Neural cell (in vitro differentiated cells): ENCODE measurements around the gene C11orf65. TPM values are rescaled to one million over a fixed set of nuclear protein-coding genes. Genes with fewer than 3 reads are reported as not detected.
"Not testable (repeated sequence)": the region's sequence is repeated elsewhere in the genome, so short reads cannot be mapped to it uniquely, and the experiment has no call there.

Experiments used
- H2AFZ ChIP-seq: fragments of 200-600, 300-800 bp; sonication (generic), shearing (Covaris generic); 2 replicates; pipeline ENCODE4 v1.6.0; 2014; ENCODE audit warnings: low read depth, mild to moderate bottlenecking, antibody characterized with exemption, low read length, moderate library complexity
- H3F3A ChIP-seq: fragments of 200-600 bp; shearing (Covaris generic); 2 replicates; pipeline ENCODE4 v1.6.1; 2016; ENCODE audit warnings: mild to moderate bottlenecking, moderate library complexity, mixed read lengths, antibody characterized with exemption, low read length; ENCODE audit not compliant: insufficient read depth, poor library complexity, severe bottlenecking
- H3K27ac ChIP-seq: fragments of 200-600, 300-800 bp; sonication (generic), shearing (Covaris generic); 2 replicates; pipeline ENCODE4 v1.5.1; 2014; ENCODE audit warnings: mild to moderate bottlenecking, low read length, moderate library complexity
- H3K27me3 ChIP-seq: fragments of 300-800, 200-600 bp; sonication (generic), shearing (Covaris generic); 2 replicates; pipeline ENCODE4 v1.6.0; 2014; ENCODE audit warnings: mild to moderate bottlenecking, low read depth, low read length, moderate library complexity; ENCODE audit not compliant: insufficient read depth
- H3K36me3 ChIP-seq: fragments of 300-800, 200-600 bp; sonication (generic), shearing (Covaris generic); 2 replicates; pipeline ENCODE4 v1.5.1; 2014; ENCODE audit warnings: mild to moderate bottlenecking, antibody characterized with exemption, low read length, moderate library complexity; ENCODE audit not compliant: insufficient read depth
- H3K4me2 ChIP-seq: fragments of 300-800, 200-600 bp; sonication (generic), shearing (Covaris generic); 2 replicates; pipeline ENCODE4 v1.6.0; 2014; ENCODE audit warnings: mild to moderate bottlenecking, low read length
- H3K4me3 ChIP-seq: fragments of 300-800, 200-600 bp; sonication (generic), shearing (Covaris generic); 2 replicates; pipeline ENCODE4 v1.5.1; 2014; ENCODE audit warnings: mild to moderate bottlenecking, low read length, moderate library complexity
- H3K79me2 ChIP-seq: fragments of 200-600 bp; shearing (Covaris generic); replicated peaks from 2 replicates; pipeline ENCODE4 v1.6.0; 2014; ENCODE audit warnings: mild to moderate bottlenecking, low read length, moderate library complexity; ENCODE audit not compliant: insufficient read depth
- H3K9ac ChIP-seq: fragments of 300-800, 200-600 bp; sonication (generic), shearing (Covaris generic); 2 replicates; pipeline ENCODE4 v1.6.1; 2016; ENCODE audit warnings: mild to moderate bottlenecking, low read length, mixed read lengths
- H3K9me2 ChIP-seq: fragments of 200-600 bp; shearing (Covaris generic); 2 replicates; pipeline ENCODE4 v1.6.1; 2016; ENCODE audit warnings: mild to moderate bottlenecking, low read length, mixed read lengths; ENCODE audit not compliant: insufficient read depth
- H3K9me3 ChIP-seq: fragments of 200-600, 300-800 bp; sonication (generic), shearing (Covaris generic); 2 replicates; pipeline ENCODE4 v1.6.1; 2016; ENCODE audit warnings: mild to moderate bottlenecking, mixed run types, low read length, moderate library complexity, mixed read lengths
- H4K20me1 ChIP-seq: fragments of 200-600 bp; shearing (Covaris generic); 2 replicates; pipeline ENCODE4 v1.6.1; 2016; ENCODE audit warnings: mild to moderate bottlenecking, mixed run types; ENCODE audit not compliant: insufficient read depth
- EP300 ChIP-seq: fragments of 450-650 bp; conservative IDR thresholded peaks from 2 replicates; pipeline ENCODE4 v1.6.1; 2014; ENCODE audit warnings: antibody characterized with exemption, mild to moderate bottlenecking, moderate library complexity; ENCODE audit not compliant: poor library complexity, severe bottlenecking
- EZH2 ChIP-seq: fragments of 200-600, 300-800 bp; shearing (Covaris generic), sonication (generic); IDR thresholded peaks from 2 replicates; pipeline ENCODE4 v1.6.1; 2014; ENCODE audit warnings: antibody characterized with exemption, low read length, borderline replicate concordance, mild to moderate bottlenecking; ENCODE audit not compliant: insufficient read depth, poor library complexity, severe bottlenecking
- MXI1 ChIP-seq: fragments of 450-650 bp; conservative IDR thresholded peaks from 2 replicates; pipeline ENCODE4 v1.6.1; 2014; ENCODE audit warnings: antibody characterized with exemption, mild to moderate bottlenecking; ENCODE audit not compliant: poor library complexity, severe bottlenecking
- POLR2AphosphoS5 ChIP-seq: IDR thresholded peaks from 2 replicates; pipeline ENCODE4 v1.6.1; 2012
- RAD21 ChIP-seq: fragments of 450-650 bp; conservative IDR thresholded peaks from 2 replicates; pipeline ENCODE4 v1.6.1; 2014; ENCODE audit warnings: antibody characterized with exemption, mild to moderate bottlenecking, moderate library complexity
- SMC3 ChIP-seq: fragments of 450-650 bp; conservative IDR thresholded peaks from 2 replicates; pipeline ENCODE4 v1.6.1; 2014; ENCODE audit warnings: antibody characterized with exemption, mild to moderate bottlenecking, moderate library complexity; ENCODE audit not compliant: poor library complexity
- TAF1 ChIP-seq: IDR thresholded peaks from 2 replicates; pipeline ENCODE4 v1.6.1; 2012; ENCODE audit warnings: low read depth
- polyA plus RNA-seq: library from polyadenylated mRNA; depleted of rRNA; stranded (reverse); fragments of >200 nt; gene quantifications from 2 replicates; pipeline ENCODE4 v1.2.3, GENCODE V29; 2014
- TF ChIP-seq, protein P1 (sequence below): IDR thresholded peaks from 2 replicates; pipeline ENCODE4 v1.6.1; 2012; ENCODE audit warnings: borderline replicate concordance
- TF ChIP-seq, protein P2 (sequence below): fragments of 450-650 bp; IDR thresholded peaks from 2 replicates; pipeline ENCODE4 v1.5.1; 2014; ENCODE audit warnings: antibody characterized with exemption, mild to moderate bottlenecking, moderate library complexity; ENCODE audit not compliant: poor library complexity, severe bottlenecking

C11orf65 gene
- polyA plus RNA-seq, 1 donor from 2014 or later: 1.1 TPM

DNA sequence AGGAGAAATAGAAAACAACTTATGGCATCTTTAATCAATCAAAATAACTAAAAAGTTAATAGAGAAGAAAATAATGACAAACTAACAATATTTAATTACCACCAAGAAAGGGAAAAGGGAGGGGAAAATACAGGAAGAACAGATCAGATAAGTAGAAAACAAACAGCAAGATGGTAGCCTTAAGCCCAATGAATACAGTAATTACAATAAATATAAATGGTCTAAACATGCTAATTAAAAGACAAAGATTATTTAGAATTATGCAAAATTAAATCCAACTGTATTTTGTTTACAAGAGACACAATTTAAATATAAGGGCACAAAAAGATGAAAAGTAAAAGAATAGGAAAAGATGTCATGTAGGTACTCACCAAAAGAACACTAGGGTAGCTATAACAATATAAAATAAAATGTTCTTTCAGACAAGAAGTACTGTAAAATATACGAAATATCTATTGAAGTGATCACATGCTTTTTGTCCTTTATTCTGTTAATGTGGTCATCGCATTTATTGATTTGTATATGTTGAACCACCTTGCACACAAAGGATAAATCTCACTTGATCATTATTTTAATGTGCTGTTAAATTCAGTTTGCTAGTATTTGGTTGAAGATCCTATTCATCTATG, 14.0 kb downstream of the C11orf65 start:
- no peaks in the 10 kb centered on the region for H3K9me3 ChIP-seq

DNA sequence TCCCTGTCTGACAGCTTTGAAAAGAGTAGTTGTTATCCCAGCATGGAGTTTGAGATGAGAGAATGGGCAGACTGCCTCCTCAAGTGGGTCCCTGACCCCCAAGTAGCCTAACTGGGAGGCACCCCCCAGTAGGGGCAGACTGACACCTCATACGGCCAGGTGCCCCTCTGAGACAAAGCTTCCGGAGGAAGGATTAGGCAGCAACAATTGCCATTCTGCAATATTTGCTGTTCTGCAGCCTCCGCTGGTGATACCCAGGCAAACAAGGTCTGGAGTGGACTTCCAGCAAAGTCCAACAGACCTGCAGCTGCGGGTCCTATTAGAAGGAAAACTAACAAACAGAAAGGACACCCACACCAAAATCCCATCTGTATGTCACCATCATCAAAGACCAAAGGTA, 25.9 kb downstream of the C11orf65 start:
- H3K9ac ChIP-seq, H3K9me3 ChIP-seq, H3K36me3 ChIP-seq, H3K27me3 ChIP-seq, H4K20me1 ChIP-seq, H3K4me3 ChIP-seq, H3K9me2 ChIP-seq, H3K4me2 ChIP-seq, H3K79me2 ChIP-seq, H3F3A ChIP-seq, H3K27ac ChIP-seq, H2AFZ ChIP-seq: not testable (repeated sequence)

More for the DNA sequence above, 14.0 kb downstream of the C11orf65 start:
- no peaks in the 10 kb centered on the region for H3K27me3 ChIP-seq
- H3K4me3 ChIP-seq: no peak overlapping the region
- H4K20me1 ChIP-seq: no peaks in the 10 kb centered on the region
- H2AFZ ChIP-seq: no peak overlapping the region
- no peak overlapping the region for H3K4me2 ChIP-seq
- H3F3A ChIP-seq: no peaks in the 10 kb centered on the region
- TF ChIP-seq EZH2 (no peak), RAD21 (no peak), EP300 (no peak), SMC3 (no peak), TAF1 (no peak), POLR2AphosphoS5 (no peak), MXI1 (no peak)
- TF ChIP-seq, protein P1, sequence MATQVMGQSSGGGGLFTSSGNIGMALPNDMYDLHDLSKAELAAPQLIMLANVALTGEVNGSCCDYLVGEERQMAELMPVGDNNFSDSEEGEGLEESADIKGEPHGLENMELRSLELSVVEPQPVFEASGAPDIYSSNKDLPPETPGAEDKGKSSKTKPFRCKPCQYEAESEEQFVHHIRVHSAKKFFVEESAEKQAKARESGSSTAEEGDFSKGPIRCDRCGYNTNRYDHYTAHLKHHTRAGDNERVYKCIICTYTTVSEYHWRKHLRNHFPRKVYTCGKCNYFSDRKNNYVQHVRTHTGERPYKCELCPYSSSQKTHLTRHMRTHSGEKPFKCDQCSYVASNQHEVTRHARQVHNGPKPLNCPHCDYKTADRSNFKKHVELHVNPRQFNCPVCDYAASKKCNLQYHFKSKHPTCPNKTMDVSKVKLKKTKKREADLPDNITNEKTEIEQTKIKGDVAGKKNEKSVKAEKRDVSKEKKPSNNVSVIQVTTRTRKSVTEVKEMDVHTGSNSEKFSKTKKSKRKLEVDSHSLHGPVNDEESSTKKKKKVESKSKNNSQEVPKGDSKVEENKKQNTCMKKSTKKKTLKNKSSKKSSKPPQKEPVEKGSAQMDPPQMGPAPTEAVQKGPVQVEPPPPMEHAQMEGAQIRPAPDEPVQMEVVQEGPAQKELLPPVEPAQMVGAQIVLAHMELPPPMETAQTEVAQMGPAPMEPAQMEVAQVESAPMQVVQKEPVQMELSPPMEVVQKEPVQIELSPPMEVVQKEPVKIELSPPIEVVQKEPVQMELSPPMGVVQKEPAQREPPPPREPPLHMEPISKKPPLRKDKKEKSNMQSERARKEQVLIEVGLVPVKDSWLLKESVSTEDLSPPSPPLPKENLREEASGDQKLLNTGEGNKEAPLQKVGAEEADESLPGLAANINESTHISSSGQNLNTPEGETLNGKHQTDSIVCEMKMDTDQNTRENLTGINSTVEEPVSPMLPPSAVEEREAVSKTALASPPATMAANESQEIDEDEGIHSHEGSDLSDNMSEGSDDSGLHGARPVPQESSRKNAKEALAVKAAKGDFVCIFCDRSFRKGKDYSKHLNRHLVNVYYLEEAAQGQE: no peak
- TF ChIP-seq, protein P2, sequence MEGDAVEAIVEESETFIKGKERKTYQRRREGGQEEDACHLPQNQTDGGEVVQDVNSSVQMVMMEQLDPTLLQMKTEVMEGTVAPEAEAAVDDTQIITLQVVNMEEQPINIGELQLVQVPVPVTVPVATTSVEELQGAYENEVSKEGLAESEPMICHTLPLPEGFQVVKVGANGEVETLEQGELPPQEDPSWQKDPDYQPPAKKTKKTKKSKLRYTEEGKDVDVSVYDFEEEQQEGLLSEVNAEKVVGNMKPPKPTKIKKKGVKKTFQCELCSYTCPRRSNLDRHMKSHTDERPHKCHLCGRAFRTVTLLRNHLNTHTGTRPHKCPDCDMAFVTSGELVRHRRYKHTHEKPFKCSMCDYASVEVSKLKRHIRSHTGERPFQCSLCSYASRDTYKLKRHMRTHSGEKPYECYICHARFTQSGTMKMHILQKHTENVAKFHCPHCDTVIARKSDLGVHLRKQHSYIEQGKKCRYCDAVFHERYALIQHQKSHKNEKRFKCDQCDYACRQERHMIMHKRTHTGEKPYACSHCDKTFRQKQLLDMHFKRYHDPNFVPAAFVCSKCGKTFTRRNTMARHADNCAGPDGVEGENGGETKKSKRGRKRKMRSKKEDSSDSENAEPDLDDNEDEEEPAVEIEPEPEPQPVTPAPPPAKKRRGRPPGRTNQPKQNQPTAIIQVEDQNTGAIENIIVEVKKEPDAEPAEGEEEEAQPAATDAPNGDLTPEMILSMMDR: no peak
- H3K27ac ChIP-seq: no peak overlapping the region
- H3K36me3 ChIP-seq: no peaks in the 10 kb centered on the region
- no peak overlapping the region for H3K9ac ChIP-seq
- no peaks in the 10 kb centered on the region for H3K79me2 ChIP-seq
- H3K9me2 ChIP-seq: no peaks in the 10 kb centered on the region

DNA sequence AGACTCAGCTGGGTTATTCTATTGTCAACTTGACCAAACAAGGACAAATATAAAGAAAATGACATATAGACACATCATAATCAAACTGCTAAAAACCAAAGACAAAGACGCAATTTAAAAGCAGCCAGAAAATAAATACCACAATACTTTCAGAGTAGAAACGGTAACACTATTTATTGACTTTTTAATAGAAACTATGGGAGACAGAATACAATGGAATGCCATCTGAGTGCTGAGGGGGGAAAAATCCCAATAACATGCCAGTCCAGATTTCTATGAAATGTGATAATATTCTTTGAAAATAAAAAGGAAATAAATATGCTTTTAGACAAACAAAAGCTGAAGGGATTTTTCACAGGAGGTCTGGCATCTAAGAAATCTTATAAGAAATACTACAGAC, 30.7 kb downstream of the C11orf65 start:
- no peaks in the 10 kb centered on the region for H4K20me1 ChIP-seq
- H3K4me2 ChIP-seq: no peak overlapping the region
- no peaks in the 10 kb centered on the region for H3K36me3 ChIP-seq
- no peaks in the 10 kb centered on the region for H3K27me3 ChIP-seq
- no peak overlapping the region for H3K4me3 ChIP-seq
- H3K9me3 ChIP-seq: peaks cover 4% of the 10 kb centered on the region
- TF ChIP-seq POLR2AphosphoS5 (no peak), EP300 (no peak), EZH2 (no peak), TAF1 (no peak), SMC3 (no peak), RAD21 (no peak), MXI1 (no peak)
- TF ChIP-seq, protein P1: no peak
- TF ChIP-seq, protein P2: no peak
- no peaks in the 10 kb centered on the region for H3F3A ChIP-seq
- no peaks in the 10 kb centered on the region for H3K79me2 ChIP-seq
- no peak overlapping the region for H2AFZ ChIP-seq
- no peaks in the 10 kb centered on the region for H3K9me2 ChIP-seq
- no peak overlapping the region for H3K9ac ChIP-seq
- no peak overlapping the region for H3K27ac ChIP-seq
